KOPT-K1 (cell line): Measurements from ENCODE around the gene AP3M1.

Source experiments
- H3K27ac ChIP-seq: fragments of 200-600 bp; sonication (generic); 2 replicates; pipeline ENCODE4 v1.5.1; 2016; ENCODE audit warnings: antibody characterized with exemption, mild to moderate bottlenecking, low read depth, low read length; ENCODE audit not compliant: poor library complexity, severe bottlenecking
- H3K36me3 ChIP-seq: fragments of 200-600 bp; sonication (generic); 2 replicates; pipeline ENCODE4 v1.5.1; 2017; ENCODE audit warnings: antibody characterized with exemption, mild to moderate bottlenecking, low read length, moderate library complexity; ENCODE audit not compliant: insufficient read depth
- H3K9me3 ChIP-seq: fragments of 200-600 bp; sonication (generic); 2 replicates; pipeline ENCODE4 v1.5.1; 2017; ENCODE audit warnings: antibody characterized with exemption, low read length, mild to moderate bottlenecking; ENCODE audit not compliant: insufficient read depth, poor library complexity, severe bottlenecking

Gene AP3M1

GRCh38 chr10:74175510-74176379, 25.1 kb upstream of the AP3M1 start:
- Histone ChIP-seq H3K36me3 (no peaks in the 10 kb centered on the region), H3K27ac (peak overlapping the region; percentile 70), H3K9me3 (no peaks in the 10 kb centered on the region)

DNA sequence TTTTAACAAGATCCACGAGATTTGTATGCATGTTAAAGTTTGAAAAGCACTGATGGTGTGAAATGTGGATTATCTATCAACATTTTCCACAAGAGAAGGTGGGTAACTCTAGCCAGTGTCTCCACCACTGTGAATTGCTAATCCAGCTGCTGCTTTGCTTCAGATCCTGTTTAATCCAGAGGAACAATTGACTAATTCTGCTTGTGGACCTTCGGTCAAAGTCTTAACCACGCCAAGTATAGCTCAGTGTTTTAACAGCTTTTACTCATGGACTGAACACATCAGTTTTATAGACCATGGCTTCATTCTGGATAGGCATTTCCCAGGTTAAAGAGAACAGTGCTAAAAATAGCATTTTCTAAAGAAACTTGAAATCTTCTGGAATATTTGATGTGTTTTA, 23.9 kb upstream of the AP3M1 start:
- H3K27ac ChIP-seq = no peak overlapping the region
- H3K9me3 ChIP-seq = no peaks in the 10 kb centered on the region

DNA sequence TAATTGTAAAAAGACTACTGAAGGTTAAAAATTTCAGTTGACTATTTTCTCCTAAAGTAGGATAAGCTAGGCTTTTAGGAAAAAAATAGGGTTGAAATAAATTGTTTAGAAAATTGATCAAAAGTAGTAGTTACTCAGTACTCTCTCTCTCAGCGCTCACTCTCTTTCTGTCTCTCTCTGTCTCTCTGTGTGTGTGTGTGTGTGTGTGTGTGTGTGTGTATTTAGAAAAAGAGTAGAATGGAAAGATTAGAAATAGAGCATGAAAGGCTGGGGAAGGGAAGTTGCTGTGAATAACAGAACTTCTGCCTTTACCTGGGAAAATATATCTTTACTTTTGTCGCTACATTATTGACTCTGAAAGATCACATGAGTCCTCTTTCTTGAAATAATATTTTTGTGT, 21.0 kb upstream of the AP3M1 start:
- Histone ChIP-seq H3K27ac (no peak overlapping the region), H3K36me3 (no peaks in the 10 kb centered on the region), H3K9me3 (no peaks in the 10 kb centered on the region)

More for the DNA sequence above, 23.9 kb upstream of the AP3M1 start:
- H3K36me3 ChIP-seq = no peaks in the 10 kb centered on the region

DNA sequence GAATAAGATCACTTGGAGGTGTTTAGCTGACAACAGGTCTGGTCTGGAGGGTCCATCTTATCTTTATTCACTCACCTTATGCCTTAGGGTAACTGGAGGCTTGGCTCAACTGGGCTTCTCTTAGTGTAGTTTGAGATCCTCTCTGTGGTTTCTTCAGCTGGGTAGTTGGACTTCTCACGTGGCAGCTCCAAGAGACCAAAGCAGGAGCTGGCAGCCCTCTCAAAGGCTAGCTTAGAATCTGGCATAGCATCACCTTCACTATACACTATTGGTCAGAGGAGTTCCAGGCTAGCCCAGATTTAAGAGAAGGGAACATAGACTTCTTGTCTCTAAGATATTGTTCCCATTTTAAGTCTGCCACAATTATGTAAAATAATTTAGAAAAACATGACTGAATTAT, 16.8 kb upstream of the AP3M1 start:
- H3K27ac ChIP-seq = no peak overlapping the region

GRCh38 chr10:74165530-74165901, 14.9 kb upstream of the AP3M1 start:
- Histone ChIP-seq H3K27ac (no peak overlapping the region), H3K9me3 (no peaks in the 10 kb centered on the region), H3K36me3 (no peaks in the 10 kb centered on the region)

More for the DNA sequence above, 16.8 kb upstream of the AP3M1 start:
- H3K9me3 ChIP-seq = no peaks in the 10 kb centered on the region
- H3K36me3 ChIP-seq = no peaks in the 10 kb centered on the region

DNA sequence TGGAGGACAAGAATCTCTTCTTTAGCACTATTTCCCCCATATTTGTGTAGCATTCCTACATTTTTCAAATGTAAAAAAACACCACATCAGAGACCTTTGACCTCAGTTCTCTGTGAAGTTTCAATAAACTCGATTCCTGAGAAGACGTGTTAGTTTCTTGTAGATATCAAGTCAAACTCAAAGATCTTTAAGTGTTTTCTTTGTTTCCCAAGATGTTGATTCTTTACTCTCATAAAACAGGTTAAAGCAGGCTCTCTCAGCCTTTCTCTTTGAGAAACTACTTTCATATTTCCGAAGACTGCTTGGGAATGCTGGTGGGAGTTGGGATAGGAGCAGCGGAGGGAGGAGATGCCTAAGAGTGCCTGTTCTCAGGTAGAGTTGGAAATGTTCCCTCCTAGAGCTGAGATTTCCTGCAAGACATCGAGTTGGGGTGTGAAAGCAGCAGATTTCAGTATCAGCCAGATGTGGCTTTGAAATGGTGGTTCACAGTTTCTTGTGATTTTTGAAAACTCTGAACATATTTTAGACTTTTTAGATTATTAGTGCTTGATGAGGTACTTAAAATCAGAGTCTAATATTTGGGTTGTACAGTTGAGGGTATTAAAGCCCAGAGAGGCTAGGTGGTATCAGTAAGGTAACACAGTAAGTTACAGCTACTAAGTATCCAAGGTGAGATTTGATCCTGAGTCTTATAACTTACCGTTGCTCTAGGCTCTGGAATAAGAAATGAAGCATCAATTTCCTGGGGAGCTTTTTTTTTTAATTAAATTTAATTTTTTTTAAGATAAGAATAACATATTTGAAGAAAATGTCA, 14.3 kb upstream of the AP3M1 start:
- H3K9me3 ChIP-seq = no peaks in the 10 kb centered on the region
- H3K36me3 ChIP-seq = no peaks in the 10 kb centered on the region
- no peak overlapping the region for H3K27ac ChIP-seq

- Histone ChIP-seq H3K27ac (no peak overlapping the region), H3K36me3 (no peaks in the 10 kb centered on the region), H3K9me3 (no peaks in the 10 kb centered on the region)
Measured at GRCh38 chr10:74163319-74164068, 12.9 kb upstream of the AP3M1 start.

DNA sequence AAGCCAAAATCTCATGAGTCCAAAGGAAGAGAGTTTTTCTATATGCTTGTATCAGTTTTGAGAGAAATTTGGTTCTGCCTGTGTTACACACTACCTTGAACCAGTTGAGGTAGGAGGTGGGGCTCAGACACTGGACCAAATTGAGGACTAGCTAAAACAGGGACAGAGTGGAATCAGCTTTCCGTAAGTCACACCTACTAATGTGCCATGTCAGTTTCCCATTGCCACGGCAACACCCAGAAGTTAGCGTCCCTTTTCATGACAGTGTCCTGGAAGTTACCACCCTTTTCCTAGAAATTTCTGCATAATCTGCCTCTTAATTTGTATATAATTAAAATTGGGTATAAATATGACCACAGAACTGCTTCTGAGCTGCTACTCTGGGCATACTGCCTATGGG, 9.4 kb upstream of the AP3M1 start:
- no peaks in the 10 kb centered on the region for H3K9me3 ChIP-seq
- no peak overlapping the region for H3K27ac ChIP-seq
- H3K36me3 ChIP-seq = no peaks in the 10 kb centered on the region

DNA sequence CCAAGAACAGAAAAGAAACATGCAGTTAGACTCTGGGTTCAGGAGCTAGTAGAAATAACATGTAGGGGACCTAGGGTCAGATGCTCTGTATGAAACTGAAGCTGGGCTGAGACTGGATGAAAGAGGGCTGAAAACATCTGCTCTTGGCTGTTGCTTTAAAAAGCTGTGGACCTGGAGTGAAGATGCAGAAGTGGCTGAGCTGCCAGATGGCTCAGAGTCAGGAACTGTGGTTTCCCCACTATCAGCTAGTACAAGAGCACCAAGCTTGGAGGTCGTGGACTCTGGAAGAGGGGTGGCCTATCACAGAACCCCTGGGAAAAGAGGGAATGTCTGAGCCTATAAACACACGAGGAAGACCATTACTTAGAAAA, 6.3 kb upstream of the AP3M1 start:
- Histone ChIP-seq H3K36me3 (no peaks in the 10 kb centered on the region), H3K9me3 (no peaks in the 10 kb centered on the region), H3K27ac (no peak overlapping the region)

- Histone ChIP-seq H3K27ac (no peak overlapping the region), H3K36me3 (no peaks in the 10 kb centered on the region), H3K9me3 (no peaks in the 10 kb centered on the region)
Measured at GRCh38 chr10:74153676-74154075, 3.0 kb upstream of the AP3M1 start.

GRCh38 chr10:74153123-74153522, 2.5 kb upstream of the AP3M1 start:
- Histone ChIP-seq H3K9me3 (no peaks in the 10 kb centered on the region), H3K27ac (no peak overlapping the region), H3K36me3 (0 out of 2 replicates have a peak, but pooled peaks cover under 1% of the 10 kb centered on the region)

- H3K36me3 ChIP-seq = peaks cover 9% of the 10 kb centered on the region; the same call in 1 of the 2 replicates
- H3K27ac ChIP-seq = peak overlapping the region; percentile 86
- no peaks in the 10 kb centered on the region for H3K9me3 ChIP-seq
Measured at GRCh38 chr10:74151879-74152722, 1.5 kb upstream of the AP3M1 start.

DNA sequence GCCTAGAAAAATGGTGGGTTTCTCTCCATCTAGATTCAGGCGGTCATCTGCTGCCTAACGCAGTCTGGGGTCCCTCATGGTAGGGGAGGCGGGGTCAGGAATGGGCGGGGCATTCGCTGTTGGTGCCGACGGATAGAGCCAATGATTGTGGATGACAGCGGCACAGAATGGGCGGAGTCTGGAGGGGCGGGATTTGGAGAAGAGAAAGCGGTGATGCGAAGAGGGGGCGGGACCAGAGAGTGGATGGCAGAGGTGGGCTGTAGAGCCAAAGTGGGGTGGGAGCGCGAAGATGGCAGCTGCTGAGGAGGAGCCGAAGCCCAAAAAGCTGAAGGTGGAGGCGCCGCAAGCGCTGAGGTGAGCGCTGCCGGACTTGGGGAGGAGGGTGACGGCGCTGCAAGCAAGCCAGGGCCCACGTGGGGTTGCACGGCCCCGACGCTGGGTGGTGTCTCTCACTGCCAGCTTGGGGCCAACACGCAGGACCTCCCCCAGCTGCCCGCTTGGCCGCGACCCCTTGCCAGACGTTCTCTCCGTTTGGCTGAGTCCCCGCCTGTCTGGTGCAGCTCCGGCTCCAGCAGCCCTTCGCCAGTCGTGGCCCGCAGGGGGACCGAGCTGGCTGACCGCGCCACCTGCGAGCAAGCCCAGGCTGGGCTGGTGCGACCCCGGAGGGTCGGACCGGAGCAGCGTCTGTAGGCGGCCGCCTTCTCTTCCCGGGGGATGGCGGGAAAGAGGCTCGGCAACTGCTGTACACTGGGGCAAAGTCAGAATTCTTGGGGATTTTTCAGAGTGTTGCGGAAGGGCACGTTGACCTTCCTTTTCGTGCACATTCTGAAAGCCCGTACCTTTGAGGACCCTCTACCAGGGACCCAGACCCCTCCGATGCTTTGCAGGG, 606 bp upstream of the AP3M1 start, which contains the start of gene ADK:
ADK (plus strand) TSS at position 232 of the 889 bp plus-strand sequence; CDS start at position 290, 58 bp downstream.
- H3K27ac ChIP-seq = peak within 1 kb of the TSS; percentile 86
- H3K9me3 ChIP-seq = no peaks in the 10 kb centered on the region
- peaks cover 18% of the 10 kb centered on the region; the same call in 1 of the 2 replicates for H3K36me3 ChIP-seq
